Keratinocyte (primary cell): Measurements from ENCODE around the gene GNPTAB. TPM values are rescaled to one million over a fixed set of nuclear protein-coding genes. Genes with fewer than 3 reads are reported as not detected.

Experiments
- DNase-seq: peaks from one replicate; pipeline ENCODE4 v3.0.0-alpha.2; 2011; ENCODE audit warnings: low read depth, missing footprints, low spot score
- FAIRE-seq: peaks from 2 replicates; lab custom pipeline; 2011; peaks lifted over from hg19 to GRCh38; lab: Jason Lieb, UNC
- H2AFZ ChIP-seq: 2 replicates; pipeline ENCODE4 v1.6.0; 2012; ENCODE audit warnings: low read length, control low read depth, inconsistent platforms; ENCODE audit not compliant: control insufficient read depth
- H3K27ac ChIP-seq: 2 replicates; pipeline ENCODE4 v1.5.1; 2011; ENCODE audit warnings: low read length; ENCODE audit not compliant: control insufficient read depth, insufficient read depth
- H3K27me3 ChIP-seq: 3 replicates; pipeline ENCODE4 v1.6.0; 2011; ENCODE audit warnings: low read length; ENCODE audit not compliant: control insufficient read depth, insufficient read depth; ENCODE audit errors: extremely low read depth
- H3K36me3 ChIP-seq, 2 experiments: 2 replicates in 1 of 2; 3 replicates in 1 of 2; pipeline ENCODE4 v1.5.1; 2011; ENCODE audit warnings: low read length in 2 of 2, mild to moderate bottlenecking in 1 of 2; ENCODE audit not compliant: control insufficient read depth in 2 of 2, insufficient read depth in 2 of 2; ENCODE audit errors: extremely low read depth in 1 of 2
- H3K4me1 ChIP-seq: 3 replicates; pipeline ENCODE4 v1.5.1; 2011; ENCODE audit warnings: low read length; ENCODE audit not compliant: control insufficient read depth, insufficient read depth; ENCODE audit errors: extremely low read depth
- H3K4me2 ChIP-seq: 3 replicates; pipeline ENCODE4 v1.6.0; 2011; ENCODE audit warnings: low read depth, low read length; ENCODE audit not compliant: control insufficient read depth, insufficient read depth; ENCODE audit errors: extremely low read depth
- H3K4me3 ChIP-seq, 3 experiments: fragments of 200-600 bp in 1 of 3; sonication (generic) in 1 of 3; 2 replicates in 2 of 3; 3 replicates in 1 of 3; pipeline ENCODE4 v1.5.1; 2011 to 2016; ENCODE audit warnings: low read length in 3 of 3, mild to moderate bottlenecking in 3 of 3, control low read depth in 2 of 3, inconsistent platforms in 1 of 3, low read depth in 1 of 3, mixed read lengths in 1 of 3, mixed run types in 1 of 3, moderate library complexity in 1 of 3; ENCODE audit not compliant: control insufficient read depth in 2 of 3, insufficient read depth in 2 of 3; ENCODE audit errors: extremely low read depth in 1 of 3
- H3K79me2 ChIP-seq: 2 replicates; pipeline ENCODE4 v1.6.0; 2012; ENCODE audit warnings: low read length; ENCODE audit not compliant: control insufficient read depth, insufficient read depth
- H3K9ac ChIP-seq: 3 replicates; pipeline ENCODE4 v1.6.0; 2011; ENCODE audit warnings: low read length; ENCODE audit not compliant: control insufficient read depth, insufficient read depth; ENCODE audit errors: extremely low read depth
- H3K9me1 ChIP-seq: 3 replicates; pipeline ENCODE4 v1.6.0; 2011; ENCODE audit warnings: low read length; ENCODE audit not compliant: control insufficient read depth, insufficient read depth; ENCODE audit errors: extremely low read depth
- H3K9me3 ChIP-seq: 2 replicates; pipeline ENCODE4 v1.5.1; 2012; ENCODE audit warnings: low read depth, low read length; ENCODE audit not compliant: control insufficient read depth
- H4K20me1 ChIP-seq: 3 replicates; pipeline ENCODE4 v1.6.0; 2011; ENCODE audit warnings: low read length; ENCODE audit not compliant: control insufficient read depth, insufficient read depth; ENCODE audit errors: extremely low read depth
- CTCF ChIP-seq, 3 experiments: IDR thresholded peaks in 1 of 3; conservative IDR thresholded peaks in 1 of 3; optimal IDR thresholded peaks in 1 of 3; 2 replicates in 2 of 3; 3 replicates in 1 of 3; pipeline versions ENCODE3 to v1.5.1; 2011; ENCODE audit warnings: low read length in 3 of 3, mild to moderate bottlenecking in 3 of 3, moderate library complexity in 2 of 3, control low read depth in 1 of 3, inconsistent platforms in 1 of 3; ENCODE audit not compliant: insufficient read depth in 2 of 3; ENCODE audit errors: extremely low read depth in 1 of 3
- EZH2 ChIP-seq: IDR thresholded peaks from one replicate; pipeline ENCODE4 v1.6.1; 2012; ENCODE audit warnings: inconsistent platforms, mild to moderate bottlenecking, low read length, moderate library complexity
- dilution Hi-C: fragments of 300-500 bp; cut with MboI; formaldehyde crosslinking; loops from one replicate; pipeline ENCODE4 v1.7.0; 2020; ENCODE audit warnings: low sequenced_read_pairs; ENCODE audit not compliant: extremely low pct_ligation_motif_present
- polyA plus RNA-seq, 5 experiments: library from polyadenylated mRNA; depleted of rRNA in 3 of 5; stranded (reverse) in 3 of 5; stranded (forward) in 1 of 5; unstranded in 1 of 5; fragments of >200 nt; gene quantifications; 1 replicate in 1 of 5; 2 replicates in 3 of 5; 3 replicates in 1 of 5; pipeline versions ENCODE4 v1.2.1 to v1.2.3, GENCODE V29; 2011 to 2012; ENCODE audit warnings: missing spikeins in 2 of 5, low read depth in 1 of 5, low replicate concordance in 1 of 5

GNPTAB gene
- polyA plus RNA-seq, 1 donor (not counting 4 experiments of a cell fraction or from before 2014, with no cell fraction given) = 35.7 TPM

- H2AFZ ChIP-seq = no peak overlapping the region
- no peak for FAIRE-seq
- no peak for DNase-seq
- no peaks in the 10 kb centered on the region for H4K20me1 ChIP-seq
- TF ChIP-seq CTCF (optimal IDR thresholded peaks at IDR 0.05 in 1 of 3, IDR thresholded peaks at IDR 0.05 in 1 of 3, conservative IDR thresholded peaks at IDR 0.05 in 1 of 3; ENCODE audit: extremely low read depth in 1 of 3, insufficient read depth in 2 of 3, low read length in 3 of 3) (no peak), EZH2 (no peak)
- H3K9ac ChIP-seq = no peak overlapping the region
- no peak overlapping the region for H3K4me3 ChIP-seq
- dilution Hi-C loops = no loop called here
- no peaks in the 10 kb centered on the region for H3K9me1 ChIP-seq
- H3K4me1 ChIP-seq = no peaks in the 10 kb centered on the region
- no peaks in the 10 kb centered on the region for H3K27me3 ChIP-seq
- no peaks in the 10 kb centered on the region for H3K79me2 ChIP-seq
- no peak overlapping the region for H3K27ac ChIP-seq
- no peaks in the 10 kb centered on the region for H3K9me3 ChIP-seq
- H3K4me2 ChIP-seq = no peak overlapping the region
- H3K36me3 ChIP-seq = peaks cover 4 to 5% of the 10 kb centered on the region in 2 experiments
Measured at GRCh38 chr12:101780599-101780998, 50.2 kb downstream of the GNPTAB start.

GRCh38 chr12:101779626-101780025 is 51.1 kb downstream of the GNPTAB start:
- Histone ChIP-seq H3K4me2 (no peak overlapping the region), H3K4me3 (no peak overlapping the region), H3K36me3 (peaks cover 4 to 5% of the 10 kb centered on the region in 2 experiments), H3K9me3 (no peaks in the 10 kb centered on the region), H3K27ac (no peak overlapping the region), H3K9ac (no peak overlapping the region), H3K9me1 (no peaks in the 10 kb centered on the region), H3K79me2 (no peaks in the 10 kb centered on the region), H2AFZ (no peak overlapping the region), H4K20me1 (no peaks in the 10 kb centered on the region), H3K27me3 (no peaks in the 10 kb centered on the region), H3K4me1 (no peaks in the 10 kb centered on the region)
- FAIRE-seq = no peak
- dilution Hi-C loops = no loop called here
- TF ChIP-seq CTCF (optimal IDR thresholded peaks at IDR 0.05 in 1 of 3, IDR thresholded peaks at IDR 0.05 in 1 of 3, conservative IDR thresholded peaks at IDR 0.05 in 1 of 3; ENCODE audit: extremely low read depth in 1 of 3, insufficient read depth in 2 of 3, low read length in 3 of 3) = no peak
- TF ChIP-seq EZH2 = no peak
- DNase-seq = no peak
